ENCODE results near the gene STAP2.

- no peak for TF ChIP-seq ZNF24 (IDR thresholded peaks at IDR 0.05)
- no peak for TF ChIP-seq CTCF (IDR thresholded peaks at IDR 0.05 in 2 of 3, conservative IDR thresholded peaks at IDR 0.05 in 1 of 3; ENCODE audit: control insufficient read depth in 2 of 3, extremely low read depth in 1 of 3, insufficient read depth in 1 of 3, low read depth in 3 of 3, low read length in 3 of 3)
- no peak for TF ChIP-seq TAF1 (IDR thresholded peaks at IDR 0.05; ENCODE audit: borderline replicate concordance, low read depth, low read length)
- TF ChIP-seq MTA2 (IDR thresholded peaks at IDR 0.05; ENCODE audit: low read depth) = no peak
- no peak for TF ChIP-seq CEBPB (IDR thresholded peaks at IDR 0.05; ENCODE audit: borderline replicate concordance in 1 of 2, low read depth in 2 of 2, low read length in 2 of 2)
- no peak for TF ChIP-seq NR2C1 (IDR thresholded peaks at IDR 0.05)
- no peak for TF ChIP-seq MYC (IDR thresholded peaks at IDR 0.05; ENCODE audit: insufficient read depth, insufficient read length, insufficient replicate concordance, low read length, severe bottlenecking)
- TF ChIP-seq BACH1 (IDR thresholded peaks at IDR 0.05; ENCODE audit: borderline replicate concordance) = no peak
- TF ChIP-seq POLR2A (IDR thresholded peaks at IDR 0.05; ENCODE audit: low read depth, low read length) = no peak
These were observed 40.5 kb downstream of the STAP2 start for GRCh38 chr19:4297901-4298809.

Data from GM12878 (cell line).